Ramos (cell line): ENCODE results near the gene KL.

Source experiments
- in situ Hi-C: fragments of 300-500 bp; cut with MboI; formaldehyde crosslinking; loops from one replicate; pipeline ENCODE4 v1.14.3; 2022; ENCODE audit warnings: low sequenced_read_pairs; ENCODE audit not compliant: unreplicated experiment

KL gene

GRCh38 chr13:33076001-33076992 is 60.1 kb downstream of the KL start:
- in situ Hi-C loops: no loop called here

GRCh38 chr13:33078263-33078662 is 62.0 kb downstream of the KL start:
- in situ Hi-C loops: no loop called here

- in situ Hi-C loops: no loop called here
These were observed 63.7 kb downstream of the KL start for GRCh38 chr13:33079960-33080359.

GRCh38 chr13:33080972-33081590 is 64.9 kb downstream of the KL start:
- in situ Hi-C loops: no loop called here

GRCh38 chr13:33081666-33082065 is 65.4 kb downstream of the KL start:
- in situ Hi-C loops: no loop called here

- in situ Hi-C loops: no loop called here
These were observed 66.8 kb downstream of the KL start for GRCh38 chr13:33083054-33083453.

- in situ Hi-C loops: no loop called here
These were observed 70.9 kb downstream of the KL start for GRCh38 chr13:33087091-33087490.

- in situ Hi-C loops: no loop called here
These were observed 71.6 kb downstream of the KL start for GRCh38 chr13:33087790-33088189.

GRCh38 chr13:33089311-33089710 is 73.1 kb downstream of the KL start:
- in situ Hi-C loops: no loop called here

GRCh38 chr13:33090755-33091414 is 74.7 kb downstream of the KL start:
- in situ Hi-C loops: no loop called here

- in situ Hi-C loops: no loop called here
These were observed 75.2 kb downstream of the KL start for GRCh38 chr13:33091415-33091774.

GRCh38 chr13:33092073-33092987 is 76.1 kb downstream of the KL start:
- in situ Hi-C loops: no loop called here

- in situ Hi-C loops: no loop called here
These were observed 80.8 kb downstream of the KL start for GRCh38 chr13:33096886-33097605.

- in situ Hi-C loops: no loop called here
These were observed 83.6 kb downstream of the KL start for GRCh38 chr13:33099860-33100259.

- in situ Hi-C loops: no loop called here
These were observed 84.7 kb downstream of the KL start for GRCh38 chr13:33100886-33101285.

GRCh38 chr13:33101835-33102234 is 85.6 kb downstream of the KL start:
- in situ Hi-C loops: no loop called here

- in situ Hi-C loops: no loop called here
These were observed 87.2 kb downstream of the KL start for GRCh38 chr13:33103457-33103856.

GRCh38 chr13:33105387-33106005 is 89.3 kb downstream of the KL start:
- in situ Hi-C loops: no loop called here
